T-cell (primary cell): ENCODE measurements around the gene NLRX1. TPM values are rescaled to one million over a fixed set of nuclear protein-coding genes. Genes with fewer than 3 reads are reported as not detected.

Experiments used
- ATAC-seq, 4 experiments: fragments of 200-7000 bp in 3 of 4; fragments of 150-1000 bp in 1 of 4; cut with Tn5 transposase; replicated peaks in 1 of 4; 1 replicate in 3 of 4; 2 replicates in 1 of 4; pipeline ENCODE4 v1.10.0; 2021; ENCODE audit warnings: moderate library complexity in 3 of 4, mild to moderate bottlenecking in 2 of 4, moderate number of reproducible peaks in 1 of 4
- CTCF ChIA-PET, 2 donors: fragments of 300-600 bp; sonication (Branson Sonifier 250); formaldehyde crosslinking; loops; one replicate each; lab custom pipeline; 2022; ENCODE audit warnings: antibody characterized with exemption in 2 of 2; lab: Charles Lee
- POLR2A ChIA-PET, 2 donors: fragments of 300-600 bp; sonication (Branson Sonifier 250); formaldehyde crosslinking; loops; one replicate each; lab custom pipeline; 2022; ENCODE audit warnings: antibody characterized with exemption in 2 of 2; lab: Charles Lee
- DNase-seq, 35 experiments: peaks; one replicate each; pipeline versions ENCODE4 v3.0.0 to v3.0.0-alpha.2; 2013 to 2023
- H3K27ac ChIP-seq: one replicate; pipeline ENCODE4 v1.5.1; 2013; ENCODE audit warnings: low read length
- H3K27me3 ChIP-seq, 2 experiments: replicated peaks in 1 of 2; 1 replicate in 1 of 2; 2 replicates in 1 of 2; pipeline versions ENCODE4 v1.6.1 to v1.7.0; 2013; ENCODE audit warnings: low read length in 1 of 2, mixed read lengths in 1 of 2; ENCODE audit not compliant: control insufficient read depth in 2 of 2, insufficient read depth in 2 of 2; ENCODE audit errors: extremely low read depth in 1 of 2
- H3K36me3 ChIP-seq, 2 donors: 1 replicate in 1 of 2; 2 replicates in 1 of 2; pipeline versions ENCODE4 v1.6.1 to v1.7.0; 2013; ENCODE audit warnings: low read length in 1 of 2; ENCODE audit not compliant: control insufficient read depth in 2 of 2, insufficient read depth in 1 of 2; ENCODE audit errors: extremely low read depth in 1 of 2
- H3K4me1 ChIP-seq, 2 experiments: 1 replicate in 1 of 2; 2 replicates in 1 of 2; pipeline versions ENCODE4 v1.6.1 to v1.7.0; 2013; ENCODE audit warnings: low read length in 2 of 2, mixed read lengths in 1 of 2; ENCODE audit not compliant: insufficient read depth in 2 of 2, control insufficient read depth in 1 of 2; ENCODE audit errors: extremely low read depth in 1 of 2
- H3K4me3 ChIP-seq, 2 donors: 1 replicate in 1 of 2; 2 replicates in 1 of 2; pipeline versions ENCODE4 v1.5.1 to v1.7.0; 2013; ENCODE audit warnings: mild to moderate bottlenecking in 2 of 2, low read length in 1 of 2, moderate library complexity in 1 of 2; ENCODE audit not compliant: control insufficient read depth in 1 of 2; ENCODE audit errors: extremely low read depth in 1 of 2
- H3K9me3 ChIP-seq: 2 replicates; pipeline ENCODE4 v1.7.0; 2013
- H3K27ac Mint-ChIP-seq, 2 donors: one replicate each; pipeline ENCODE4 v1.8.0; 2020 to 2021; ENCODE audit warnings: mild to moderate bottlenecking in 2 of 2, mixed read lengths in 2 of 2
- H3K27me3 Mint-ChIP-seq, 2 donors: one replicate each; pipeline ENCODE4 v1.8.0; 2021 to 2022; ENCODE audit warnings: mixed read lengths in 2 of 2
- H3K36me3 Mint-ChIP-seq: one replicate; pipeline ENCODE4 v1.8.0; 2021; ENCODE audit warnings: mixed read lengths
- H3K4me1 Mint-ChIP-seq, 3 donors: one replicate each; pipeline ENCODE4 v1.8.0; 2020 to 2022; ENCODE audit warnings: mixed read lengths in 3 of 3, mild to moderate bottlenecking in 1 of 3
- H3K4me3 Mint-ChIP-seq, 3 donors: one replicate each; pipeline ENCODE4 v1.8.0; 2020 to 2022; ENCODE audit warnings: mild to moderate bottlenecking in 3 of 3, mixed read lengths in 3 of 3, moderate library complexity in 3 of 3
- H3K9me3 Mint-ChIP-seq, 3 donors: one replicate each; pipeline ENCODE4 v1.8.0; 2020 to 2022; ENCODE audit warnings: mixed read lengths in 3 of 3
- WGBS: methylation state at CpG from one replicate; pipeline ENCODE4 v1.1.5; 2013; ENCODE audit warnings: missing lambda C conversion rate; ENCODE audit not compliant: insufficient coverage; 5-methylcytosine and 5-hydroxymethylcytosine counted together
- total RNA-seq, 35 experiments: library from RNA in 6 of 35; stranded (reverse) in 6 of 35; fragments of 120-200 nt in 1 of 35; gene quantifications; one replicate each; pipeline versions ENCODE4 v1.2.1 to v1.2.4 and lab custom pipeline; 2013 to 2026

Gene NLRX1
- total RNA-seq, 5 donors from 2014 or later (not counting 1 experiment from before 2014, with no cell fraction given): 6.5 to 12.8 (median 11.6) TPM

DNA sequence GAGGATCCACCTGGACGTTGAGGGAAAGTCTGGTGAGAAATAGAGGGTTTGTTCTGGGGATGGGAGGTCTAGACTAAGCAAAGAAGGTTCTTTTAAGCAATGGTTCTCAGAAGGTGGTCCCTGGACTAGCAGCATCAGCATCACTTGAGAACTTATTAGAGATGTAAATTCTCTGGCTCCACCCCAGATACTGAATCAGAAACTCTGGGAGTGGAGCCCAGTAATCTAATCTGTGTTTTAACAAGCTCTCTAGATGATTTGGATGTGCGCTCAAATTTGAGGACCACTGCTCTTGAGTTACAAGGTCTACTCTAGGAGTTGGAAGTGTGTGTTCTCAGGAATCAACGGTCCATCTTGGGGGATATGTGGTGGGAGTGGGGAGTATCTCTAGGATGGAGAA lies 23.0 kb upstream of the NLRX1 start:
- Mint-ChIP-seq H3K27ac (no peak overlapping the region), H3K9me3 (no peaks in the 10 kb centered on the region), H3K4me3 (no peak overlapping the region), H3K4me1 (peaks cover 10 to 15% (median 13%) of the 10 kb centered on the region in 3 donors), H3K27me3 (peaks cover 28 to 47% of the 10 kb centered on the region in 2 donors), H3K36me3 (no peaks in the 10 kb centered on the region)
- DNase-seq: no peak
- ChIA-PET POLR2A (interaction anchor here in 1 of 2 donors (0.6 kb wide), 1 partner anchor 21 kb away, joined by 6 read pairs; no protein-coding TSS in a partner anchor), CTCF (interaction anchor here in 1 of 2 donors (0.7 kb wide), 1 partner anchor 50 kb away, joined by 3 read pairs; no protein-coding TSS in a partner anchor)
- peaks cover 0 to 21% of the 10 kb centered on the region in 2 experiments for H3K4me1 ChIP-seq
- no peak for ATAC-seq
- H3K27me3 ChIP-seq: peaks cover 0 to 68% of the 10 kb centered on the region in 2 experiments
- H3K4me3 ChIP-seq: no peak overlapping the region
- no peak overlapping the region for H3K27ac ChIP-seq
- no peaks in the 10 kb centered on the region for H3K36me3 ChIP-seq
- 68% methylated on average over 3 of the region's 3 CpGs for WGBS
- H3K9me3 ChIP-seq: no peaks in the 10 kb centered on the region

DNA sequence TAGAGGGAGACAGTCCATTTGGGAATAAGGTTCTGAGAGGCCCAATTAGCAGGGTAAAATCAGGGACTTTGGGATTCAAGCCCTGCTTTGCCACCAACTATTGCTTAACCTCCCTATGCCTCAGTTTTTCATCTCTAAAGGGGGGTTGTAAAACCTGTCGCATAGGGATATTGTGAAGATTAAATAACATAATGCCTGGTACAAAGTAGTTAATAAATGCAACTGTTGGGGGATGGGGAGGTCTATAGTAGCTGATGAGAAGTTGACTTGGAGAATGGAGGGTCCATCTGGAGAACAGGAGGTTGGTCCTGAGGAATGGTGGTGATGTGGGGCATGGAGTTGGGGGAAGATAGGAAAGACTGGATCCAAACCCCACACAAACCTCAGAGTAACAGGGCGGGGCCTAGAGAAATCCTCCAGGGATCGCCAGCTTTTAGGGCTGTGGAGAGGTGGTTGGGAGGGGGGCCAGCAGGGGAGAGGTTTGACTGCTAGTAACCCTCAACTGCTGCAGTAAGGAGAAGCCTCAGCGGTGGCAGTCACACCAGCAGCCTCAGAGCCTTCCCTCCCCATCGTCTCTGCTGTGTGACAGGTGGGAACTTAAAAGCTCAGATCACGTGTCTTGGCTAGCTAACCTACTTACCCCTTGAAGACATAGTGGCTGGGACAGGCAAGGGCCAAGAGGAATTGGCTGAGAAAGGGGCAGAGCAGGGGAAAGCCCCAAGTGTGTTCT lies 20.8 kb upstream of the NLRX1 start:
- POLR2A ChIA-PET: interaction anchor here in 1 of 2 donors (0.7 kb wide), 1 partner anchor 53 kb away, joined by 3 read pairs; no protein-coding TSS in a partner anchor
- H3K4me3 Mint-ChIP-seq: peak overlapping the region; percentile 68 to 75 (median 70)
- H3K4me1 Mint-ChIP-seq: peaks cover 10 to 15% (median 13%) of the 10 kb centered on the region in 3 donors
- Histone ChIP-seq H3K27me3 (peaks cover 0 to 66% of the 10 kb centered on the region in 2 experiments), H3K27ac (no peak overlapping the region), H3K4me1 (peaks cover 0 to 21% of the 10 kb centered on the region in 2 experiments), H3K4me3 (no peak overlapping the region), H3K9me3 (no peaks in the 10 kb centered on the region), H3K36me3 (no peaks in the 10 kb centered on the region)
- ATAC-seq: peak in 2 of 4 experiments; percentile 29 to 60
- peak in 2 of 35 experiments; percentile 7 to 40 for DNase-seq
- H3K27ac Mint-ChIP-seq: peak overlapping the region in 1 of 2 donors; percentile 39
- no peaks in the 10 kb centered on the region for H3K36me3 Mint-ChIP-seq
- peaks cover 28 to 44% of the 10 kb centered on the region in 2 donors for H3K27me3 Mint-ChIP-seq
- CTCF ChIA-PET: interaction anchor here in 1 of 2 donors (1.1 to 1.3 kb wide), 2 partner anchors 9 to 47 kb away, joined by 3 to 4 read pairs; no protein-coding TSS in a partner anchor
- no peaks in the 10 kb centered on the region for H3K9me3 Mint-ChIP-seq
- 73% methylated on average over 2 of the region's 6 CpGs for WGBS

DNA sequence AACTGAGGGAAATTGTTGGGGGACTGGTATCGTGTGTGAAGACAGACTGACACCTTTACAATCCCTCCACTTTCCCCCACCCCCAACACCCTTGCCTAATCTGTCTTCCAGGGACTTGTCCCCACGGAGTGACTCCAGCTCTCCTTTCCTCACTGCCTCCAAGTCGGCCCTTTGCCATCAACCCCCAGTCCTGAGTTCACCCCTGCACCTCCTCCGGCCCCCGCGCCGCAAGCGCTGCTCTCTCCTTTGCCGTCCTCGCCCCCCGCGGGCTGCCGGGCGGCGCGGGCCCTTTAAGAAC lies 19.9 kb upstream of the NLRX1 start:
- Mint-ChIP-seq H3K36me3 (no peaks in the 10 kb centered on the region), H3K4me3 (peak overlapping the region; percentile 68 to 75 (median 70)), H3K27me3 (peaks cover 24 to 45% of the 10 kb centered on the region in 2 donors), H3K4me1 (peaks cover 10 to 15% (median 13%) of the 10 kb centered on the region in 3 donors), H3K27ac (no peak overlapping the region), H3K9me3 (no peaks in the 10 kb centered on the region)
- ATAC-seq (no peak), DNase-seq (no peak)
- H3K27me3 ChIP-seq: peaks cover 0 to 62% of the 10 kb centered on the region in 2 experiments
- POLR2A ChIA-PET: no interaction called here
- CTCF ChIA-PET: no interaction called here
- peak overlapping the region; percentile 44 to 67 for H3K4me3 ChIP-seq
- H3K27ac ChIP-seq: no peak overlapping the region
- H3K36me3 ChIP-seq: no peaks in the 10 kb centered on the region
- 1% methylated on average over 15 of the region's 16 CpGs for WGBS
- H3K9me3 ChIP-seq: no peaks in the 10 kb centered on the region
- peaks cover 0 to 21% of the 10 kb centered on the region in 2 experiments for H3K4me1 ChIP-seq

DNA sequence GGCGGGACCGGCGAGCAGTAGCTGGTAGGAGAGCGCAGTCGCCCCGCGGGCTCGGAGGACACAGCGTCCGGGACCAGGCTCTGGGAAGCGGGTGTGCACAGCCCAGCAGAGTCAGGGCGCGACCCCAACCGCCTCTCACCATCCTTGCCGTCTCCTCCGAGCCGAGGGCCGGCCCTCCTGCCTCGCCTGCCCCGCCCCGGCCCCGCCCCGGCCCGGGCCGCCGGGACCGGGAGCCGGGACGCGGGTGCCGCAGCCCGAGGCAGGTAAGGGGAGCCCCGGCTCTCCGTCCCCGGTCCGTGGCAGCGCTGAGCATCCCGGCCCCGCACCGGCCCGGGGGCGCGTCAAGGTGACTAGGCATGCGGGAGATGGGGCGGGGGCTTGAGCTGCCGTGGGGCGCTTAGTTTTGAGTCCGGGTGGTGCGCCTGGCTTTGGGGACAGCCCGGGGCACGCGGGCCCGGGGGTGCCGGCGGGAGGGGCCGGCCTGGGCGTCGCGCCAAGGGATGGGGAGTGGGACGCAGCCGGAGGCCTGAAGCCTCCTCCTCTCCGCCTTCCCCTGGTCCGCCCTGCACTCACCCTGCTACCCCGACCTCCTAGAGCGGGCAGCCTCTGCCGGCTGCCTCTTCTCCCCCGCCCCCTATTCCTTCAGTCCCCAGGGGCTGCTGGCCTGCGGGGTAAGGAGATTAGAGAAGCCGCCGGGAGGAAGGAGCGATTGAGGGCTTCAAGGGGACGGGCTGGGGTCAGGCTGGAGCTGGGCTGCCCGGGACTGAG lies 19.3 kb upstream of the NLRX1 start, which contains the start of gene ABCG4:
ABCG4 (plus strand) TSS at position 35 of the 768 bp plus-strand sequence. CDS start 914 bp downstream, outside the sequence.
- Histone ChIP-seq H3K27me3 (peaks cover 0 to 61% of the 10 kb centered on the region in 2 experiments), H3K4me3 (peak within 1 kb of the TSS; percentile 44 to 67), H3K36me3 (no peaks in the 10 kb centered on the region), H3K9me3 (no peaks in the 10 kb centered on the region), H3K4me1 (peaks cover 0 to 21% of the 10 kb centered on the region in 2 experiments), H3K27ac (no peak within 1 kb of the TSS)
- Mint-ChIP-seq H3K27me3 (peaks cover 22 to 45% of the 10 kb centered on the region in 2 donors), H3K9me3 (no peaks in the 10 kb centered on the region), H3K4me1 (peaks cover 10 to 15% (median 13%) of the 10 kb centered on the region in 3 donors), H3K4me3 (peak within 1 kb of the TSS; percentile 68 to 75 (median 70)), H3K27ac (peak within 1 kb of the TSS in 1 of 2 donors; percentile 39), H3K36me3 (no peaks in the 10 kb centered on the region)
- DNase-seq (peak in 13 of 35 experiments; percentile 7 to 40 (median 16)), ATAC-seq (peak; percentile 60 to 67 (median 64))
- ChIA-PET CTCF (interaction anchor here in 1 of 2 donors (0.7 kb wide), 1 partner anchor 124 kb away, joined by 3 read pairs; no protein-coding TSS in a partner anchor), POLR2A (no interaction called here)
- WGBS: 2% methylated on average over 66 of the region's 73 CpGs

DNA sequence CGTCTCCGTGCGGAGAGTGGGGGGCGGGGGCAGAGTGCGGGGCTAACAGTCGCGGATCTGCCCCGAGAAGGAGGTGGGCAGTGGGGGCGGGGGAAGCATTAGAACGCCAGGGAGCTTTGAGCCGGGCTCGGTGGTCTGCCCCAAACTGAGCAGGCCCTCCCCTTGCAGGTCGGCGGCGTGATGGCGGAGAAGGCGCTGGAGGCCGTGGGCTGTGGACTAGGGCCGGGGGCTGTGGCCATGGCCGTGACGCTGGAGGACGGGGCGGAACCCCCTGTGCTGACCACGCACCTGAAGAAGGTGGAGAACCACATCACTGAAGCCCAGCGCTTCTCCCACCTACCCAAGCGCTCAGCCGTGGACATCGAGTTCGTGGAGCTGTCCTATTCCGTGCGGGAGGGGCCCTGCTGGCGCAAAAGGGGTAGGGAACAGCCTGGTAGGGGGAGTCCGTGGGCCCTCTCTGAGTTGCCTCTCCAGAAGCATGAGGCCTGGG lies 18.7 kb upstream of the NLRX1 start:
- Mint-ChIP-seq H3K4me3 (peak overlapping the region; percentile 34 to 70 (median 55)), H3K9me3 (no peaks in the 10 kb centered on the region), H3K36me3 (no peaks in the 10 kb centered on the region), H3K27me3 (peaks cover 22 to 40% of the 10 kb centered on the region in 2 donors), H3K4me1 (peaks cover 10 to 15% (median 13%) of the 10 kb centered on the region in 3 donors), H3K27ac (no peak overlapping the region)
- 47% methylated on average over 32 of the region's 33 CpGs for whole genome bisulfite sequencing
- Histone ChIP-seq H3K9me3 (no peaks in the 10 kb centered on the region), H3K27me3 (peaks cover 0 to 59% of the 10 kb centered on the region in 2 experiments), H3K27ac (no peak overlapping the region), H3K36me3 (no peaks in the 10 kb centered on the region), H3K4me3 (peak overlapping the region in 1 of 2 donors; percentile 44), H3K4me1 (peaks cover 0 to 21% of the 10 kb centered on the region in 2 experiments)
- ChIA-PET POLR2A (interaction anchor here in 1 of 2 donors (0.6 kb wide), 1 partner anchor 15 kb away, joined by 4 read pairs; no protein-coding TSS in a partner anchor), CTCF (interaction anchor here in 1 of 2 donors (0.7 kb wide), 1 partner anchor 124 kb away, joined by 3 read pairs; no protein-coding TSS in a partner anchor)
- DNase-seq (no peak), ATAC-seq (no peak)
